H1 (cell line): Measurements from ENCODE around the gene IFT43.

Experiments
- BRCA1 ChIP-seq: IDR thresholded peaks from 2 replicates; pipeline ENCODE4 v1.6.1; 2012; ENCODE audit warnings: low read depth, low read length, improper control_type of control experiment
- EGR1 ChIP-seq: IDR thresholded peaks from 2 replicates; pipeline ENCODE4 v1.6.1; 2011; ENCODE audit warnings: low read depth, low read length, borderline replicate concordance
- EZH2 ChIP-seq: fragments of 200-600 bp; sonication (generic); IDR thresholded peaks from 2 replicates; pipeline ENCODE4 v1.7.1; 2012; ENCODE audit warnings: low read depth, mild to moderate bottlenecking, moderate library complexity, low read length, inconsistent platforms; ENCODE audit not compliant: severe bottlenecking
- HDAC2 ChIP-seq, 2 experiments: fragments of 300-600 bp in 1 of 2; sonication (generic) in 1 of 2; IDR thresholded peaks; 2 replicates each; pipeline ENCODE4 v1.6.1; 2011 to 2012; ENCODE audit warnings: low read depth in 2 of 2, low read length in 2 of 2, mild to moderate bottlenecking in 2 of 2, moderate library complexity in 2 of 2, borderline replicate concordance in 1 of 2, inconsistent platforms in 1 of 2
- JUND ChIP-seq: IDR thresholded peaks from 2 replicates; pipeline ENCODE4 v1.6.1; 2011; ENCODE audit warnings: mild to moderate bottlenecking, improper control_type of control experiment, low read length
- NRF1 ChIP-seq: IDR thresholded peaks from 2 replicates; pipeline ENCODE4 v1.6.1; 2011; ENCODE audit warnings: mild to moderate bottlenecking, low read depth, low read length, improper control_type of control experiment
- POLR2A ChIP-seq, 2 experiments: IDR thresholded peaks; 1 replicate in 1 of 2; 2 replicates in 1 of 2; pipeline ENCODE4 v1.6.1; 2011; ENCODE audit warnings: low read depth in 2 of 2, low read length in 2 of 2, mild to moderate bottlenecking in 2 of 2; ENCODE audit errors: control extremely low read depth in 1 of 2
- SP2 ChIP-seq: IDR thresholded peaks from 2 replicates; pipeline ENCODE4 v1.6.1; 2012; ENCODE audit warnings: mild to moderate bottlenecking, low read length, inconsistent platforms
- TAF1 ChIP-seq: IDR thresholded peaks from 2 replicates; pipeline ENCODE4 v1.6.1; 2011; ENCODE audit warnings: mild to moderate bottlenecking, low read depth, low read length
- TEAD4 ChIP-seq: IDR thresholded peaks from 2 replicates; pipeline ENCODE4 v1.6.1; 2012; ENCODE audit warnings: low read depth, low read length, inconsistent platforms, mixed read lengths
- ZNF274 ChIP-seq: IDR thresholded peaks from 2 replicates; pipeline ENCODE4 v1.7.0; 2012; ENCODE audit warnings: low read length, borderline replicate concordance; ENCODE audit errors: extremely low read depth
- TF ChIP-seq, protein P1 (sequence below), 3 experiments: IDR thresholded peaks; 1 replicate in 2 of 3; 2 replicates in 1 of 3; pipeline versions ENCODE4 v1.5.1 to v1.6.1; 2011; ENCODE audit warnings: low read length in 3 of 3, mild to moderate bottlenecking in 3 of 3, inconsistent platforms in 2 of 3, low read depth in 1 of 3, moderate library complexity in 1 of 3; ENCODE audit not compliant: insufficient read depth in 1 of 3; ENCODE audit errors: control extremely low read depth in 1 of 3

DNA sequence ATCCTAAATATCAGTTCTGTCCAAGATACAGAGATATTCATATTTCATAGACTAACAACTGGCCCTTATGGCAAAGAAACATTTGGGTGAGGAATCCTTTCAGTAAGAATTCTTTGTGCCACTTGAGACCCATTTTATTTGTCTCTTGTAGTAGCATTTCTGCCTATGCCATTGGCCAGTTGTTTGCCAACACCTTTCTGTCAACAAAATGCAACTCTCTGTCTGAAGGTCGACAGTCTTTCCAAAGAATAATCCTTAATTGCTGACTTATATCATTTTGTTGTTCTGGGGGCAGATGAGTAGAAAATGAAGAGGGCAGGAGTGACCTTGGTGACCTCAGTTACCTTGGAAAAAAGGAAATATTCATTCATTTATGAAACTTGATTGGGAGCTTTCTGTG, 10.9 kb downstream of the IFT43 start:
- TF ChIP-seq SP2 (no peak), POLR2A (IDR thresholded peaks at IDR 0.05; ENCODE audit: control extremely low read depth in 1 of 2, low read depth in 2 of 2, low read length in 2 of 2) (no peak), BRCA1 (no peak), NRF1 (no peak), EGR1 (no peak), TEAD4 (no peak), JUND (no peak), ZNF274 (no peak), EZH2 (no peak), TAF1 (no peak), HDAC2 (IDR thresholded peaks at IDR 0.05; ENCODE audit: borderline replicate concordance in 1 of 2, low read depth in 2 of 2, low read length in 2 of 2) (no peak)
- TF ChIP-seq, protein P1, sequence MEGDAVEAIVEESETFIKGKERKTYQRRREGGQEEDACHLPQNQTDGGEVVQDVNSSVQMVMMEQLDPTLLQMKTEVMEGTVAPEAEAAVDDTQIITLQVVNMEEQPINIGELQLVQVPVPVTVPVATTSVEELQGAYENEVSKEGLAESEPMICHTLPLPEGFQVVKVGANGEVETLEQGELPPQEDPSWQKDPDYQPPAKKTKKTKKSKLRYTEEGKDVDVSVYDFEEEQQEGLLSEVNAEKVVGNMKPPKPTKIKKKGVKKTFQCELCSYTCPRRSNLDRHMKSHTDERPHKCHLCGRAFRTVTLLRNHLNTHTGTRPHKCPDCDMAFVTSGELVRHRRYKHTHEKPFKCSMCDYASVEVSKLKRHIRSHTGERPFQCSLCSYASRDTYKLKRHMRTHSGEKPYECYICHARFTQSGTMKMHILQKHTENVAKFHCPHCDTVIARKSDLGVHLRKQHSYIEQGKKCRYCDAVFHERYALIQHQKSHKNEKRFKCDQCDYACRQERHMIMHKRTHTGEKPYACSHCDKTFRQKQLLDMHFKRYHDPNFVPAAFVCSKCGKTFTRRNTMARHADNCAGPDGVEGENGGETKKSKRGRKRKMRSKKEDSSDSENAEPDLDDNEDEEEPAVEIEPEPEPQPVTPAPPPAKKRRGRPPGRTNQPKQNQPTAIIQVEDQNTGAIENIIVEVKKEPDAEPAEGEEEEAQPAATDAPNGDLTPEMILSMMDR (IDR thresholded peaks at IDR 0.05; ENCODE audit: control extremely low read depth in 1 of 3, insufficient read depth in 1 of 3, low read depth in 1 of 3, low read length in 3 of 3), result no peak
